H9 (cell line): Measurements from ENCODE around the gene IMPA2. TPM values are rescaled to one million over a fixed set of nuclear protein-coding genes. Genes with fewer than 3 reads are reported as not detected.

Experiments
- DNase-seq: peaks from one replicate; pipeline ENCODE4 v3.0.0-alpha.2; 2017
- H2AFZ ChIP-seq: one replicate; pipeline ENCODE4 v1.6.1; 2013; ENCODE audit warnings: mild to moderate bottlenecking, low read length, control low read depth, moderate library complexity
- H2AK5ac ChIP-seq: 2 replicates; pipeline ENCODE4 v1.6.1; 2013; ENCODE audit warnings: low read length, control low read depth, mixed read lengths; ENCODE audit not compliant: insufficient read length
- H2BK120ac ChIP-seq: one replicate; pipeline ENCODE4 v1.6.1; 2013; ENCODE audit warnings: low read depth, mild to moderate bottlenecking, low read length, control low read depth, inconsistent platforms; ENCODE audit not compliant: poor library complexity, severe bottlenecking
- H2BK12ac ChIP-seq: 2 replicates; pipeline ENCODE4 v1.6.1; 2013; ENCODE audit warnings: low read length, control low read depth, mixed read lengths, low read depth; ENCODE audit not compliant: insufficient read length
- H2BK15ac ChIP-seq: 2 replicates; pipeline ENCODE4 v1.6.1; 2013; ENCODE audit warnings: low read depth, low read length, control low read depth
- H2BK20ac ChIP-seq: one replicate; pipeline ENCODE4 v1.6.1; 2013; ENCODE audit warnings: low read depth, mild to moderate bottlenecking, low read length, control low read depth, inconsistent platforms; ENCODE audit not compliant: poor library complexity, severe bottlenecking
- H2BK5ac ChIP-seq: 2 replicates; pipeline ENCODE4 v1.6.1; 2013; ENCODE audit warnings: low read length, control low read depth, mixed read lengths; ENCODE audit not compliant: insufficient read length
- H3K14ac ChIP-seq: 2 replicates; pipeline ENCODE4 v1.6.1; 2013; ENCODE audit warnings: low read length, control low read depth; ENCODE audit not compliant: insufficient read depth
- H3K18ac ChIP-seq: 2 replicates; pipeline ENCODE4 v1.6.1; 2013; ENCODE audit warnings: low read depth, mild to moderate bottlenecking, mixed read lengths, low read length, control low read depth; ENCODE audit not compliant: insufficient read length
- H3K23ac ChIP-seq: 2 replicates; pipeline ENCODE4 v1.6.1; 2013; ENCODE audit warnings: low read length, control low read depth, mixed read lengths, low read depth; ENCODE audit not compliant: insufficient read length
- H3K23me2 ChIP-seq: 2 replicates; pipeline ENCODE4 v1.6.1; 2013; ENCODE audit warnings: low read depth, mild to moderate bottlenecking, mixed read lengths, low read length, control low read depth; ENCODE audit not compliant: insufficient read length, poor library complexity, severe bottlenecking
- H3K27ac ChIP-seq: 2 replicates; pipeline ENCODE4 v1.5.1; 2013; ENCODE audit warnings: low read length, control low read depth, mixed read lengths, low read depth; ENCODE audit not compliant: insufficient read length
- H3K27me3 ChIP-seq: 2 replicates; pipeline ENCODE4 v1.6.1; 2013; ENCODE audit warnings: low read length, control low read depth, inconsistent platforms; ENCODE audit not compliant: insufficient read depth
- H3K4ac ChIP-seq: 2 replicates; pipeline ENCODE4 v1.6.1; 2013; ENCODE audit warnings: low read depth, mild to moderate bottlenecking, control low read depth, inconsistent platforms, low read length, moderate library complexity
- H3K4me1 ChIP-seq: 2 replicates; pipeline ENCODE4 v1.6.1; 2013; ENCODE audit warnings: low read length, control low read depth, inconsistent platforms; ENCODE audit not compliant: insufficient read depth
- H3K4me2 ChIP-seq: 2 replicates; pipeline ENCODE4 v1.6.1; 2013; ENCODE audit warnings: low read length, control low read depth, mixed read lengths; ENCODE audit not compliant: insufficient read length, insufficient read depth
- H3K56ac ChIP-seq: 2 replicates; pipeline ENCODE4 v1.6.1; 2013; ENCODE audit warnings: low read depth, mild to moderate bottlenecking, mixed read lengths, low read length, control low read depth; ENCODE audit not compliant: insufficient read length
- H3K79me1 ChIP-seq: 2 replicates; pipeline ENCODE4 v1.6.1; 2013; ENCODE audit warnings: low read depth, mild to moderate bottlenecking, moderate library complexity, low read length, control low read depth, inconsistent platforms; ENCODE audit not compliant: insufficient read depth, poor library complexity, severe bottlenecking
- H3K79me2 ChIP-seq: 2 replicates; pipeline ENCODE4 v1.6.1; 2013; ENCODE audit warnings: low read length, control low read depth, inconsistent platforms; ENCODE audit not compliant: insufficient read depth
- H3K9ac ChIP-seq: 2 replicates; pipeline ENCODE4 v1.6.1; 2013; ENCODE audit warnings: low read length, control low read depth, mixed read lengths; ENCODE audit not compliant: insufficient read length; ENCODE audit errors: extremely low read depth
- H3K9me3 ChIP-seq: one replicate; pipeline ENCODE4 v1.6.1; 2013; ENCODE audit warnings: low read depth, low read length, inconsistent platforms; ENCODE audit not compliant: control insufficient read depth
- H3T11ph ChIP-seq: one replicate; pipeline ENCODE4 v1.6.1; 2013; ENCODE audit warnings: mild to moderate bottlenecking, low read length, control low read depth, inconsistent platforms
- H4K20me1 ChIP-seq: one replicate; pipeline ENCODE4 v1.6.1; 2013; ENCODE audit not compliant: control insufficient read depth, insufficient read length, insufficient read depth
- H4K5ac ChIP-seq: 2 replicates; pipeline ENCODE4 v1.6.1; 2013; ENCODE audit warnings: low read depth, mild to moderate bottlenecking, mixed read lengths, low read length, control low read depth; ENCODE audit not compliant: insufficient read length
- H4K8ac ChIP-seq: replicated peaks from 2 replicates; pipeline ENCODE4 v1.6.1; 2013; ENCODE audit warnings: low read length, control low read depth, mixed read lengths, low read depth; ENCODE audit not compliant: insufficient read length
- H4K91ac ChIP-seq: 2 replicates; pipeline ENCODE4 v1.6.1; 2013; ENCODE audit warnings: low read depth, mild to moderate bottlenecking, moderate library complexity, mixed read lengths, low read length, control low read depth; ENCODE audit not compliant: insufficient read length
- H3K27ac Mint-ChIP-seq, 3 experiments: 2 replicates in 2 of 3; 3 replicates in 1 of 3; pipeline ENCODE4 v1.8.0; 2020 to 2021; ENCODE audit warnings: mixed read lengths in 3 of 3, mild to moderate bottlenecking in 1 of 3, moderate library complexity in 1 of 3
- H3K27me3 Mint-ChIP-seq: 2 replicates; pipeline ENCODE4 v1.8.0; 2021; ENCODE audit warnings: low read depth, mild to moderate bottlenecking, moderate library complexity, mixed read lengths
- H3K36me3 Mint-ChIP-seq, 3 experiments: 2 replicates in 2 of 3; 3 replicates in 1 of 3; pipeline ENCODE4 v1.8.0; 2020 to 2021; ENCODE audit warnings: low read depth in 3 of 3, mixed read lengths in 3 of 3; ENCODE audit not compliant: insufficient read depth in 1 of 3
- H3K4me1 Mint-ChIP-seq, 2 experiments: 2 replicates each; pipeline ENCODE4 v1.8.0; 2020; ENCODE audit warnings: mixed read lengths in 2 of 2
- H3K4me3 Mint-ChIP-seq, 2 experiments: 2 replicates in 1 of 2; 3 replicates in 1 of 2; pipeline ENCODE4 v1.8.0; 2020 to 2021; ENCODE audit warnings: mild to moderate bottlenecking in 2 of 2, mixed read lengths in 2 of 2, moderate library complexity in 1 of 2
- H3K9me3 Mint-ChIP-seq, 2 experiments: 2 replicates in 1 of 2; 3 replicates in 1 of 2; pipeline ENCODE4 v1.8.0; 2020; ENCODE audit warnings: mild to moderate bottlenecking in 2 of 2, mixed read lengths in 2 of 2, moderate library complexity in 1 of 2
- WGBS: extraction: QIAGEN DNeasy Blood & Tissue Kit; methylation state at CpG from one replicate; pipeline ENCODE4 v1.1.7; 2013; ENCODE audit warnings: missing lambda C conversion rate, low lambda C conversion rate, mixed read lengths; ENCODE audit not compliant: insufficient read length; ENCODE audit errors: extremely low coverage; 5-methylcytosine and 5-hydroxymethylcytosine counted together
- total RNA-seq: library from RNA; stranded (reverse); gene quantifications from 2 replicates; pipeline ENCODE4 v1.2.1, GENCODE V29; 2021
- TF ChIP-seq, protein P1 (sequence below): fragments of 200-600 bp; sonication (generic); conservative IDR thresholded peaks from 3 replicates; pipeline ENCODE4 v1.8.0; 2021; ENCODE audit warnings: antibody characterized with exemption, mild to moderate bottlenecking

The IMPA2 gene
- total RNA-seq, 1 experiment from 2014 or later = 73.8 TPM

DNA sequence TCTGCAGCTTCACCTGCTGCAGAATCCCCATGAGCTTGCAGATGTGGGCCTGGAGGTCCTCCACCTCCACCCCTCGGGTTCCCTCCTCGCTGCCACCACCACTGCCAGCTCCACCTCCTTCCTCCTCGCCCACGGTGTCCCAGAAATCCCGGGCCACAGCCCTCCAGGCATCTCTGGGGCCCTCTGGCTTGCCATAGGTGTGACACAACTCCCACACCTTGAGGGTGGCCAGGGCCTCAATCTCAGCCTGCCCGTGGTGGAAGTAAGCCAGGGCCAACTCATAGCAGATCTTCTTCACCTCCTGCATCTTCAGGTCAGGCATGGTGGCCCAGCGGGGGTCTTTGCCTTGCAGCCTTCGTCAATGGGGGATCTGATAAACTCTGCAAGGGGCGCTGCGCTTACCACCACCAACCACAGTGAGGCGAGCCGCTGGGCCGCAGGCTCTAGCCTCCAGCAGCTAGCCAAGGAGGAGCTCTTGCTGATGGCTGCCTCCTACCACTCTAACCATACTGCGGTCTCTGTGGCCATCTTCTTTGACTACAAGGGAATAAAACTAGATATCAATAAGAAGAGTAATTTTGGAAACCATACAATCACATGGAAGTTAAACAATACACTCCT lies 76.2 kb downstream of the IMPA2 start:
- H4K91ac ChIP-seq = no peak overlapping the region
- TF ChIP-seq, protein P1, sequence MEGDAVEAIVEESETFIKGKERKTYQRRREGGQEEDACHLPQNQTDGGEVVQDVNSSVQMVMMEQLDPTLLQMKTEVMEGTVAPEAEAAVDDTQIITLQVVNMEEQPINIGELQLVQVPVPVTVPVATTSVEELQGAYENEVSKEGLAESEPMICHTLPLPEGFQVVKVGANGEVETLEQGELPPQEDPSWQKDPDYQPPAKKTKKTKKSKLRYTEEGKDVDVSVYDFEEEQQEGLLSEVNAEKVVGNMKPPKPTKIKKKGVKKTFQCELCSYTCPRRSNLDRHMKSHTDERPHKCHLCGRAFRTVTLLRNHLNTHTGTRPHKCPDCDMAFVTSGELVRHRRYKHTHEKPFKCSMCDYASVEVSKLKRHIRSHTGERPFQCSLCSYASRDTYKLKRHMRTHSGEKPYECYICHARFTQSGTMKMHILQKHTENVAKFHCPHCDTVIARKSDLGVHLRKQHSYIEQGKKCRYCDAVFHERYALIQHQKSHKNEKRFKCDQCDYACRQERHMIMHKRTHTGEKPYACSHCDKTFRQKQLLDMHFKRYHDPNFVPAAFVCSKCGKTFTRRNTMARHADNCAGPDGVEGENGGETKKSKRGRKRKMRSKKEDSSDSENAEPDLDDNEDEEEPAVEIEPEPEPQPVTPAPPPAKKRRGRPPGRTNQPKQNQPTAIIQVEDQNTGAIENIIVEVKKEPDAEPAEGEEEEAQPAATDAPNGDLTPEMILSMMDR = peak; percentile 55
- H3T11ph ChIP-seq = no peak overlapping the region
- H3K4me1 ChIP-seq = no peaks in the 10 kb centered on the region
- no peaks in the 10 kb centered on the region for H3K23me2 ChIP-seq
- H3K9me3 ChIP-seq = no peaks in the 10 kb centered on the region
- H2BK5ac ChIP-seq = no peak overlapping the region
- no peak overlapping the region for H3K27ac ChIP-seq
- no peak overlapping the region for H2BK120ac ChIP-seq
- H3K27ac Mint-ChIP-seq = peak overlapping the region in 1 of 3 experiments; percentile 81; a peak in 1 of 7 replicates
- no peak overlapping the region for H2BK12ac ChIP-seq
- H3K9ac ChIP-seq = no peak overlapping the region
- no peak overlapping the region for H3K23ac ChIP-seq
- H3K56ac ChIP-seq = no peak overlapping the region
- H3K27me3 Mint-ChIP-seq = no peaks in the 10 kb centered on the region
- no peaks in the 10 kb centered on the region for H3K36me3 Mint-ChIP-seq
- H3K9me3 Mint-ChIP-seq = no peaks in the 10 kb centered on the region; a peak in 1 of 5 replicates
- WGBS = no CpG with 5 or more reads among the region's 14 CpGs
- H3K4me3 Mint-ChIP-seq = no peak overlapping the region
- H3K4me1 Mint-ChIP-seq = peaks cover 3 to 4% of the 10 kb centered on the region in 2 experiments; a peak in 3 of 4 replicates
- H3K79me2 ChIP-seq = no peaks in the 10 kb centered on the region
- H2BK20ac ChIP-seq = no peak overlapping the region
- no peak overlapping the region for H3K4ac ChIP-seq
- no peak overlapping the region for H2AK5ac ChIP-seq
- no peak overlapping the region for H2AFZ ChIP-seq
- no peaks in the 10 kb centered on the region for H3K27me3 ChIP-seq
- DNase-seq = peak; percentile 67
- H3K4me2 ChIP-seq = no peak overlapping the region
- H4K5ac ChIP-seq = no peak overlapping the region
- H3K14ac ChIP-seq = no peak overlapping the region
- no peaks in the 10 kb centered on the region for H3K79me1 ChIP-seq
- no peak overlapping the region for H3K18ac ChIP-seq
- H4K20me1 ChIP-seq = no peaks in the 10 kb centered on the region
- H4K8ac ChIP-seq = no peak overlapping the region
- H2BK15ac ChIP-seq = no peak overlapping the region
